C1 segment of cervical spinal cord (tissue), 14 donors: ENCODE measurements around the gene EEF1AKMT3.
"Not testable (repeated sequence)": the region's sequence is repeated elsewhere in the genome, so short reads cannot be mapped to it uniquely, and the experiment has no call there.

Experiments used
- DNase-seq, 14 donors: peaks; one replicate each; lab custom pipeline; 2025; lab: John Stamatoyannopoulos, UW

The EEF1AKMT3 gene

GRCh38 chr12:57764662-57765002 lies 7.8 kb upstream of the EEF1AKMT3 start:
- no peak for DNase-seq

DNA sequence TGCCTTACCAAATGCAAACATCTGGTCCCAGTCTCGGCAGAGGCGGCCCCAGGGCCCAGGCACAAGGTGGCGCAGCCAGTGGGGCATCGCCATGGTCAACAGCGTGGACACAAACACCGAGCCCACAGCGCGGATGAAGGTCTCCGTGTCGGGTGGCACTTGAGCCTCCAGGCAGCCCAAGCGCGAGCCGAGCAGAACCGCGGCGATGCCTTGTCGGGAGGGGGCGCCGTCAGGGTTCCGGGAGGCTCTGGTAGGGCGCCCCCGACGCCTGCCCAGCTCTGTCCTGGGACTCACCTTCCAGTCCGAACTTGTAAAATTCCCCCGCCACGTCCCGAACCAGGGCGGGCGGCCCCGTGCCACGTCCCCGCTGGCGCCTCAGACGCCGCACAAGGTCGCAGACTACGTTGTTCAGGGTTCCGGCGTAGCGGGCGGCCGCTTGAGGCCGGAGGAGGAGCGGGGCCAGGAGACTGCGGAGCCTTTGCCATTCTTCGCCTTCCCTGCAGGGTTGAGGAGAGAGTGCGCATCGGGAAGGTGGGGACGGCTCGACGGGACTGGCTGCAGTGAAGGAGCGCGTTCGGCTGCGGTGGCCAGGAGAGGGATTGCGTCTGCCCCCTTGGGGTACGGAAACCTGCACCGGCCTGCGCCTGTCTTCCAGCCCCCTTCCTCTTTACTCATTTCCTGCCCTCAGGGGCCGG lies 7.3 kb upstream of the EEF1AKMT3 start:
- DNase-seq = no peak

GRCh38 chr12:57765698-57766463 lies 6.5 kb upstream of the EEF1AKMT3 start:
- no peak for DNase-seq

DNA sequence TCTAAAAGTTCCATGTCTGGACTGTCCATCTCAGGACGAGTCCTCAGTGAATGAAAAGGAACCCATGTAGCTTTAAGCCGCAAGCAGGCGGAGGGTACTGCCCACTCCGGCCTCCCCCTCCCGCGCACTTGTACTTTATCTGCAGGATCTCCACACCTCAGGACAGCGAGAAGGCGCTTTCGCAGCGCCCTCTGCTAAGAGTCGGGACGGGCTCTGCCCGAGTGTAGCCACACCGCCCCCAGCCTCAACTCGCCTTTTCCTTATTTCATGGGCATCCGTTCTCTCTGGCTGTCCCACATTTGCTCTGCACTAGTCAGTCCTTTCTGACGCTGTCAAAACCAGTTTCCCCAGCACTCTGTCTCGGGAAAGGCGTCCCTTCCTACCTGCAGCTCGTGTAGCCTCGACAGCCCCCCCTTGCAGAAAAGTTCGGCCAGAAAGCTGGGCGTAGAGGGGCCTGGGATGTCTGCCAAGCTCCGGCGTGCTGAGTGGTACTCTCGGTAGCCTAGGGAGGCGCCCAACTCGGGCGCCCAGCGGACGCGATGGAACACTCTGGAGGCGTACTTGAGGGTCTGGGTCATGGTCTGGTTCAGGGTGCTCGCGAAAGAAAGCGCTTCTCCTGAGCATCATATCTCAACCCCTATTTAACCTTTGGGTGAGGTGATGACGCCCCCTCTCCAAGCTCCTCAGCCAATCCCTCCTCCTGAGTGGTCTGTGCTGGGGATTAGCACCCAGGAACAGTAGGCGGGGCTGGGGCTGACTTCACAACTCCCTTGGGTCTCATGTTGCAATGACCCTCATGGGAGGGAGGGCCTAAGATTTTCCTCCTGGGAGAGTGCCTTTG lies 5.7 kb upstream of the EEF1AKMT3 start, which contains the start of gene CYP27B1:
Gene CYP27B1, minus strand, starts transcription at position 615 of the 841 bp plus-strand sequence. Its CDS starts 37 bp downstream, at position 578.
- DNase-seq = no peak

DNA sequence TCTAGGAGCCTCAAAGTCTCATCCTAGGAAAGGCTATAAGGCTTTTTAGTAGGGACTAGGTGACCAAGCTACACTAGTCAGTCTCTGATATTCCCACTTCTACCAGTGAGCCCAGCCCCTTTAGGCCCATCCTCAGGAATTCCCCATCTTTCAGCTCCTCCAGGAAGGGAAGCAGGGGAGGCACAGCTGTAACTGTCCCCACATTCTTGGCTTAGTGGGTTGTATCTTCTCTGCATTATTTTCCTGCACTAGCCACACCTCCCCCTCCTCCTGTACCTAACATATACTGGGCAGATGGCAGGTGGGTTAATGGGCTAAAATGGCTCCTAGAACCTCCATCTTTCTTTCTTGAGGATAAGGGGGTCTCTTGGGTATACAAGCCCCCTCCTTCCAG lies 5.1 kb upstream of the EEF1AKMT3 start:
- DNase-seq = no peak

- DNase-seq = no peak
Observed at GRCh38 chr12:57767876-57768275, 4.5 kb upstream of the EEF1AKMT3 start.

- no peak for DNase-seq
Observed at GRCh38 chr12:57769594-57769993, 2.8 kb upstream of the EEF1AKMT3 start.

GRCh38 chr12:57770734-57771133 lies 1.7 kb upstream of the EEF1AKMT3 start:
- no peak for DNase-seq

DNA sequence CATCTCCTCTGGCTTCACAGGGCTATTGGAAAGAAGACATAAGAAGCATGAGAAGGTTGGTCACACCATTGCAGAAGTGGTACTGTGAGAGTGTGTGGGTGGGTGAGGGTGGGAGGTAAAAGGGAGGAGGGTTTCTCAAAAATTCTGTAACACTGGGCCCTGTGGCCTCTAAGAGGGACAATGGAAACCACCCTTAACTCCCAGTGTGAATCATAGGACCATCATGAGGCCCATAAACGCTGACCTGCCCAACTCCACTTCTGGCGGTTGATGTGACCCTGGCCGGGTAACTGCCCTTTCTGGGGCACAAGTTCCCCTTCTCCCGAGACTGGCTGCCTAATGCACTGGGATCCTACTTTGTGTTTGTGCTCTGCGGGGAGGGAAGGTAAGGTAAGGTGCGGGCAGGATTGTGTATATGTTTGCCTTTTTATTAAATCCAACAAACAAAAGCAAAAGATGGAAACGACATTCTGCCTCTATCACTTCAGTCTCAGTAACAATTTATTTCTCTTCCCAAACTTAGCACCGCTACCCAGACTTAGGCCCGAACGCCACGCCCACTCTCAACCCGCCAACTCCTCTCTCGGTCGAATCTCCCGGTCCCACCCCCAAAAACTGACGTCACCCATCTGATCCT lies 1.1 kb upstream of the EEF1AKMT3 start:
- no peak for DNase-seq

DNA sequence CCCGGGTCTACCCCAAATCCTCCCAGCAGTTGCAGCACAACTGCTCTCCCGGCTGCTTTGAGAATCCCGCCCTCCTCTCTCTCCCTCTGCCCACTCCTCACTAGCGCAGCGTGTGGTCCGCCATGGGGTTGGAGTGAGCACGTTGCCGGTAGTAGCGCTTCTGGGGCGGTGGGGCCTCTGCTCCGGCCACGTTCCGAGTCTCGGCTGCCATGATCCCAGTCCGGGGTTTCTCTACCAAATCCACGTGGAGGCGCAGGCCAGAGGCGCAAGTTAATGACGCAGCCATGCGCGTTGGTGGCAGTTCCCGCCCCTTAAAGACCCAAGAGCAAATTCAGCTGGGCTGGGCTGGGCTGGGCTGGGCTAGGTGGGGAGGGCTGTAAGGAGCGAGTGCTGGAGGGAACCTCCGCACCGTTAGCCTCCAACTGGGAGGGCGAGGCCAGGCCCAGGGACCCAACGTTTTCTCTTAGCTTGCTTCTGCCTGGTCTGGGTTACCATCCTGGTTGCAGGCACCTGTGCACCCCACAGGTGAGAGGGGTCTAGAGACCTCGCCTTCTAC lies 463 bp upstream of the EEF1AKMT3 start, which contains the start of gene METTL1:
Gene METTL1, minus strand, starts transcription at position 233 of the 556 bp plus-strand sequence. Its CDS starts 22 bp downstream, at position 211.
- DNase-seq = peak; percentile 63 to 94 (median 90)

DNA sequence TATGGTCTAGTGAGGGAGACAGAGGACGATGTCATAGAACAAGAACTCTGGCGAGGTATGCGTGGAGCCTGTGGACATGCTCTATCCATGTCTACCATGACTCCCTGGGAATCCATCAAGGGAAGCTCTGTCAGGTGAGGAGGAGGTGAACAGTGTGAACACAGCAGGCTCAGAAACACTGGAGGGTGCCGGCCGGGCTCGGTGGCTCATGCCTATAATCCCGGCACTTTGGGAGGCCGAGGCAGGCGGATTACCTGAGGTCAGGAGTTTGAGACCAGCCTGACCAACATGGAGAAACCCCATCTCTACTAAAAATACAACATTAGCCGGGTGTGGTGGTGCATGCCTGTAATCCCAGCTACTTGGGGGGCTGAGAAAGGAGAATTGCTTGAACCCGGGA lies 2.2 kb downstream of the EEF1AKMT3 start:
- DNase-seq = not testable (repeated sequence)

GRCh38 chr12:57775044-57775443 lies 2.6 kb downstream of the EEF1AKMT3 start:
- DNase-seq = no peak

DNA sequence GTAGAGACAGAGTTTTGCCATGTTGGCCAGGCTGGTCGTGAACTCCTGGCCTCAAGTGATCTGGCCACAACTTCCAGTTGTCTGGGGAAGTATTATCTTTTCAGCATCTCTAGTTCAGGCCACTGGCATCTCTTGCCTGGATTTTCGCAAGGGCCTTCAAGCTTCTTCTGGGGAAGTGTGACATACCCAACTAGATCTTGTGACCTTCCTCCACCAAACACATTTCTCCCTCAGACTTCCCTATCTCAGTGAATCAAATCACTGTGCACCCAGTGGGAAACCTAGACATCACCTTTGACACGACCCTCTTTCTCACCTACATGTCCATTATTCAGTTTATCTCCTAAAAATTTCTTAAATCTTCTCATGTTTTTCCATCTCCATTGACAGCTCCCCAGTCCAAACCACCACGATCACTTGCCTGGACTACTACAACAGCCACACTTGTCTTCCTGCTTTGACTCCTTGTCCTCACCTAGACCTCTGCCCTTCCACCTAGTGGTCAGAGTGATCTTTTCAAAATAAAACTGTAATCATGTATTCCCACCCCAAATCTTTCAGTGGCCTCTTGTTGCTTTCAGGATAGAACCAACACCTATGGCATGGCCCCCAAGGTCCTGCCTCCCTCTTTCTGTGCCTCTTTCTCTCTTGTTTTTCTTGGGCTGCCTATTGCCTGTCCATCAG lies 3.3 kb downstream of the EEF1AKMT3 start:
- DNase-seq = no peak

DNA sequence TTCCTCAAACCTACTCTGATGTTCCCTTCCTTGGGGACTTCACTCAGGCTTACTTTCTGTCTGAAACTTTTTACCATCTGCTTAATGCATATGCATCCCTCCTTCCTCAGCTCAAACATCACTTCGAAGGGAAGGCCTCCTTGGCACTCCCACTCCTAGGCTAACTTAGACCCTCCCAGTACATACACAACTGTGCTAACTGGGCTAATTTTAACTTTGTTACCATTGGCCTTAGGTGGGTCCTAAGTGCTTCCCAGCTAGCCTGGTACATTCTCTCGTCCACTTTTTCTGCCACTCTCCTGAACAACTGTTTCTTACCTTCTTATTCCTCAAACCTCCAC lies 3.8 kb downstream of the EEF1AKMT3 start:
- DNase-seq = no peak

DNA sequence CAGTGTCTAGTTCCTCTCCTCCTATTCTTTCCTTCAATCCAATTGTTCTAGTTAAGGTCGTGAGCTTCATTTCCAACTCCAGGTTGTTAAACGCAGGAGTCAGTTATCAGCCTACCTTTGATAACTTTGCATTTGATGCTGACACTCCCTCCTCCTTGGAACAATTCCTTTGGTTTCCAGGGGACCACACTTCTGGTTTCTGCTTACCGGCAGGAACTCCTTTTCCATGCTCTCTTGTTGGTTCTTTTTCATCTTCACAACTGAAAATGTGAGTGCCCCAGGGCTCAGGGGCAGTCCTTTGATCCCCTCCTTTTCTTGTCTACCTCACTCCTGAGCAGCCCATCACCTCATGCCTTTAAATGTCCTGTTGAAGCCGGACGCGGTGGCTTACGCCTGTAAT lies 5.0 kb downstream of the EEF1AKMT3 start:
- no peak for DNase-seq

DNA sequence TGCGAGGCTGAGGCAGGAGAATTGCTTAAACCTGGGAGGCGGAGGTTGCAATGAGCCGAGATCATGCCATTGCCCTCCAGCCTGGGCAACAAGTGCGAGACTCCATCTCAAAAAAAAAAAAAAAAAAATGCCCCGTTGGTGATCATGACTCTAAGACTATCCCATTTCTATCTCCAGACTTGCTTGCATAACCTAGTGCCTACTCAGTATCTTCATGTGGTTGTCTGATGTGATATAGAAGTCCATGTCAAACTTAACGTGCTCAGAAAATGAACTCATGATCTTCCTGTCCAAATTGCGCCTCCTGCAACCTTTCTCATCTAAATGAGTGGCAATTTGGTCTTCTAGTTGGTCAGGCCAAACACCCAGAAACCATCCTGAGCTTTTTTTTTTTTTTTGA lies 5.5 kb downstream of the EEF1AKMT3 start:
- no peak for DNase-seq

DNA sequence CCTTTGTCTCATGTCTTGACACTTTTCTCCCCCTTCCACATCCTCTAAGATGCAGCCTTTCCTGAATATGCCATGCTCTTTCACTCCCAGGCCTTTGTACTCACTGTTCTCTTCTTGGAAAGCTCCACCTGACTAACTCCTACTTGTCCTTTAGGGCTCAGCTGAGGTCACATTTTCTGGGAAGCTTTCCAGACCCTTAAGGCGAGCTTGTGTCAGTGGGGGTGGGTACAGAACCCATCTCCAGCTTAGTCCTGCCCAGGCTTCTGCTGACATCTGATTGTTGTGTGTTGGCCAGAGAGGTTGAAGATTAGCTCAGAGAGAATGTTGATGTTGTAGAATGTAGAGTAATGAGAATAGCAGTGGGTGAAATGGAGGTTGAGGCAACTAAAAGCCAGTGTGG lies 7.3 kb downstream of the EEF1AKMT3 start:
- DNase-seq = peak in 1 of 14 donors; percentile 19

DNA sequence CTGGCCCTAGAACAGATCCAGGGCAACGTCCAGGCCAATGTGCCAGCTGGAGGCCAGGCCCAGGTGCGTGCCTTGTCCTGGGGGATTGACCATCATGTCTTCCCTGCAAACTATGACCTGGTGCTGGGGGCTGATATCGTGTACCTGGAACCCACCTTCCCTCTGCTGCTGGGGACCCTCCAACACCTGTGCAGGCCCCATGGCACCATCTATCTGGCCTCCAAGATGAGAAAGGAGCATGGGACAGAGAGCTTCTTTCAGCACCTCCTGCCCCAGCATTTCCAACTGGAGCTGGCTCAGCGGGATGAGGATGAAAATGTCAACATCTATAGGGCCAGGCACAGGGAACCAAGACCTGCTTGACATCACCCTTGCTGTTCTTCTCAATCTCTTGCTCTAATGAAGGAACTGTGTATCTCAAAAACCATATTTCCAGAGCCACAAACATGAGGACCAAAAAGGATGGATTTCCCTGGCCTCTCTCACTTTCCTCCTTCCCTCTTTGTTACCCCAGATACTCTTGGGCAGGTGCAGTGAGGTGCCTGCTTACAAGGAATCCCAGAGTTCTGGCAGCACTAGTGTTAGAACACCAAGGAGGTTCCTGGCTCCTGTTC lies 8.0 kb downstream of the EEF1AKMT3 start:
- DNase-seq = no peak

GRCh38 chr12:57781244-57781643 lies 8.8 kb downstream of the EEF1AKMT3 start:
- DNase-seq = no peak

DNA sequence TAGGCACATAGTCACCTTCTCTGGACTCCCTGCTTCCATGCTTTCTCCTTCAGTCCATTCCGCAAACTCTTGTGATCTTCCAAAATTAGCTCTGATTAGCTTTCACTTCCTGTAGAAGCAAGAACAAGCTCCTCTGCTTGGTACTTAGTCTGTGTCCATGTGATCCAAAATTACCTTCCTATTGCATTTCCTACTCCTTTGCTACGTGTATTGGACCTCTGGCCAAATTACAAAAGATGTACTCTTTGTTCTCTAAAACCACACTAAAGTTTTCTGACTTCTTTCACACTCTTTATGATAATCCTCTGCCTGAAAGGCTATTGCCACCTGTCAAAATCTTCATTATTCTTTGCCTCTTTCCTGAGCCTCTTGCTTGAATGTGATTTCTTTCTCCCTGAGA lies 9.4 kb downstream of the EEF1AKMT3 start:
- DNase-seq = no peak
